Liver (tissue), 2 donors: ENCODE data around the gene ATP2B3.

Experiments
- CTCF ChIP-seq: fragments of 150-350 bp; IDR thresholded peaks from 2 replicates; pipeline ENCODE4 v1.5.1; 2017; ENCODE audit warnings: improper control_type of control experiment, low read depth, low read length; ENCODE audit not compliant: missing input control
- MAX ChIP-seq: IDR thresholded peaks from 2 replicates; pipeline ENCODE4 v1.6.1; 2016; ENCODE audit warnings: antibody characterized with exemption
- donor health status: healthy.

- TF ChIP-seq CTCF (no peak), MAX (no peak)
Observed at GRCh38 chrX:153551135-153551534, 33.7 kb downstream of the ATP2B3 start.
